NCI-H524 treated with DMSO at 0.1 percent for 48 hours (cell line): Measurements from ENCODE around the gene RHOBTB1.
A peak's percentile ranks its signal among the peaks of the same experiment; 100 is the strongest.

Experiments
- DNase-seq: peaks from one replicate; lab custom pipeline; 2025; lab: John Stamatoyannopoulos, UW

The RHOBTB1 gene

GRCh38 chr10:60965696-60966095 is 21.7 kb upstream of the RHOBTB1 start:
- no peak for DNase-seq

GRCh38 chr10:60964257-60965235 is 20.6 kb upstream of the RHOBTB1 start:
- DNase-seq, result no peak

DNA sequence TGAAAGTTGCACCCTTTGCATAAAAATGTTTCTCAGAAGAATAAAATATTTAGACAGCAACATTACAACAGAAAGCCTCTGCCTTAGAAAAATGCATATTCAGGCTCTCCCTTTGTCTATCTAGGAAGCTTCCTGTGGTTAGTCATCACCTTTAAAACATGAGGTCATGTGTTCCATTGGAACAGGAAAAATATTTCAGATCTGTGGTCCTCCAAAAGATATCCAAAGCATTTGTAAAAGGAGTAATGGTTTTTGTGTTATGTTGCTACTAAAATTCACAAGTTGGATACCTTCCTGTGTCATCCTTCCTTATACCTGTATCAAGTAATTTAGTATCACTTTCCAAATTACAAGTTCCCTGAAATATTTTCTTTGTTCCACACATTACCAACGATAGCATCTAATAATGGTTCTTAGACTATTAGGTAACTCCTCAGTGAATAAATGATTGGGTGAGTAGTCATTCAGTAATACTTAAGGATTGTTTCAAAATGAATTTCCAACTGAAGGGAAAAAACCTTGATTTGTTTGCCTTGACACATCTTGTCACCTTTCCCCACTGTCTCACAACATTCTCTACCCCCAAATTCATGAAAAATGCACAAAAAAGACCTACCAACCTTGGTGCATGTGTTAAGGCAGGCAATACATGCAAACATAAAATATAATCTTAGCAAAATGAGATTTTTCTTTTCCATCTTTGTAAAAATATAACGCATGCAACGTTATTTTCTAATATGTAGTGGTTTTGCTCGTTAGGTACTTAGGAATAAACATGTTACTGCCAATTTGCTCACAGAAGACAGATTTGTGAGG is 19.7 kb upstream of the RHOBTB1 start:
- no peak for DNase-seq

- DNase-seq, result no peak
Measured at GRCh38 chr10:60962946-60963345, 19.0 kb upstream of the RHOBTB1 start.

DNA sequence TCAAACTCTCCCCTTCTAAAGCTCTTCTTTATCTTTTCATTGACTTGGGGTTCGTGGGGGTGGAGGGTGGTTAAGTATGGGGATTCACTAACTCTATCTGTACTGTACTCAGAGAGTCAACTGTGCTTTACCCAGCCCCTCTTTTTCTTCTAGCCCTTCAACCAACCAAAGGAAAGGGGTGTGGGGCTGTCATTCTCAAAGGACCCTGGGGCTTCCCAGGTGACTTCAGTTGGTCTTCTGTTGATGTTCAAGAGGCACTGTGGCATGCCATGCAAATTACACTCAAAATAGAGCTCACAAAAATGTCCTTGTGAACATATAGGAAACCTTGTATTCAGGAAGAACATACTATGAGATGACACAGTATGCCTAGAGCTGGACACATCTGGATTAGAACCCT is 16.9 kb upstream of the RHOBTB1 start:
- DNase-seq, result no peak

DNA sequence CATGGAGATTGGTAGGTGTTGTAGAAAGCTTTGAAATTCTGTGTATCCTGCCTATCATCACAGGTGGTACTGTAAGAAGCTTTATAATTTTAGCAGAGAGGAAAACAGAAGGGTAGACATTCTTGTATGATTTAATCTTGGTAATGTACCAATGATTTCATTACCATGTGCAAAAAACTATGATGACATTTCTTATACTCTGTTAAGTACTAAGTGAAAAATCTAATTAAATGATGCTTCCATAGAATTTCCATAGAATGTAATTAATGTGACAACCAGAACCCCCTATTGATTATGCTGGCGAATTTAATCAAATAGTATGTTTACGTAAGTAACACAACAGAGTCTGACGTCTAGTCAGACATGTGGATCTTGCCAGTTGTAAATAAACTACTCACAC is 16.0 kb upstream of the RHOBTB1 start:
- DNase-seq, result no peak

- DNase-seq, result no peak
Measured at GRCh38 chr10:60958892-60959601, 15.1 kb upstream of the RHOBTB1 start.

GRCh38 chr10:60957667-60958221 is 13.8 kb upstream of the RHOBTB1 start:
- peak; percentile 9 for DNase-seq

DNA sequence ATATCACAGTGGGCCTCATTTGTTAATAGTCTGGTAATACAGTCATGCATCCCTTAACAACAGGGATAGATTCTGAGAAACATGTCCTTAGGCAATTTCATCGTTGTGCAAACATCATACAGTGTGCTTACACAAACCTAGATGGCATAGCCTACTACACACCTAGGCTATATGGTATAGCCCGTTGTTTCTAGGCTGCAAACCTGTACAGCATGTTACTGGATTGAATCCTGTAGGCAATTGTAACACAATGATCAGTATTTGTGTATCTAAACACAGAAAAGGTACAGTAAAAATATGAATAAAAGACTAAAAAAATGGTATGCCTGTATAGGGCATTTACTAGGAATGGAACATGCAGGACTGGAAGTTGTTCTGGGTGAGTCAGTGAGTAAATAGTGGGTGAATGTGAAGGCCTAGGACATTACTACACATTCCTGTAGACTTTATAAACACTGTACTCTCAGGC is 12.0 kb upstream of the RHOBTB1 start:
- DNase-seq, result no peak

DNA sequence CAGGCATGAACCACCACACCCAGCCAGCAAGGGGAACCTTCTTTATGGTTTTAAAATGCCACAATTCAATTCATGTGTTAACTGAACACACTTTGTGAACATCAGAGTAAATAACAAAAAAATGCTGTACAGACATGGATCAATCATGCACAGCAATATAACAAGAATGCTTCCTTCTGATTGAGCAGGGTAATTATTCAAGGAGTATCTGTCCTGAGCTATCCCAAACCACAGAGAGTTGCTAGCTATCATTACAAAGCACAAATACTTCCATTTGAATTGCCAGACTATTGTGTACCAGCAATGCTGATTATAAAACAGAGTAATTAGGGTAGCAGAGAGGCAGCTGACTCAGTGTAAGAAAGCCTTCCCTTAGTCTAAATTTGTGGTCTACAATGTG is 11.3 kb upstream of the RHOBTB1 start:
- no peak for DNase-seq

DNA sequence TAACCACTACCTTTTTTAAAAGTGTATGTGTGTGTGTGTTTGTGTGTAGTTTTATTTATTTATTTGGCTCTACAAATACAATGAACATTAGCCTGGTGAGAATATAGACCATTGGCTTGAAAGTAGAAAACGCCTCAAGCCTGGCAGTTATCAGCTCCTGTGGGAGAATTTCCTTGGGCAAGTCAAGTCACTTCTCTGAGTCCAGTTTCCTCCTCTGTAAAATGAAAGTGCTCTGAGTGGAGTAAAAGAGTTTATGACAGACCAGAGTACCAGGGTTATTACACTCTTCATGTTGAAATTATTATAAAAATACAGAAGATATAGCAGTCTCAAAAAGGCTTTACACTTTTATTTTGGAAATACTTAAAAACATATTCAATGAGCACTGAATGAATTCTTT is 10.1 kb upstream of the RHOBTB1 start:
- DNase-seq, result no peak

- no peak for DNase-seq
Measured at GRCh38 chr10:60953420-60953819, 9.4 kb upstream of the RHOBTB1 start.

DNA sequence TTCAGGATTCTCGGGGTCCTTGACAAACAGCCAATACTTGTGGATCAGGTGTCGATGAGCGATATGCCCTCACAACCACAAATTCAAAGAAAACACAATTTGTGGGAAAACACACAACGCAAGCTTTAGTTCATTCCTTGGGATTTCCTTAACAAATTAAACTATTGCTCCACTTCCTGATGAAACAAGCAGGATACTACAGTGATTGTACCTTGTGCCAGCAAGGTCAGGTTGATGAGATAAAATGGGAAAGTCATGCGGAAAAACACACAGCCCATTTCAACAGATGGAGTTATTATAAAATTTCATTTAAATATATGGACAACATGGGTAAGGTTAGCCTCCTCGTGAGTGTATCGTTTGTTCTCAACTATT is 8.8 kb upstream of the RHOBTB1 start:
- no peak for DNase-seq

DNA sequence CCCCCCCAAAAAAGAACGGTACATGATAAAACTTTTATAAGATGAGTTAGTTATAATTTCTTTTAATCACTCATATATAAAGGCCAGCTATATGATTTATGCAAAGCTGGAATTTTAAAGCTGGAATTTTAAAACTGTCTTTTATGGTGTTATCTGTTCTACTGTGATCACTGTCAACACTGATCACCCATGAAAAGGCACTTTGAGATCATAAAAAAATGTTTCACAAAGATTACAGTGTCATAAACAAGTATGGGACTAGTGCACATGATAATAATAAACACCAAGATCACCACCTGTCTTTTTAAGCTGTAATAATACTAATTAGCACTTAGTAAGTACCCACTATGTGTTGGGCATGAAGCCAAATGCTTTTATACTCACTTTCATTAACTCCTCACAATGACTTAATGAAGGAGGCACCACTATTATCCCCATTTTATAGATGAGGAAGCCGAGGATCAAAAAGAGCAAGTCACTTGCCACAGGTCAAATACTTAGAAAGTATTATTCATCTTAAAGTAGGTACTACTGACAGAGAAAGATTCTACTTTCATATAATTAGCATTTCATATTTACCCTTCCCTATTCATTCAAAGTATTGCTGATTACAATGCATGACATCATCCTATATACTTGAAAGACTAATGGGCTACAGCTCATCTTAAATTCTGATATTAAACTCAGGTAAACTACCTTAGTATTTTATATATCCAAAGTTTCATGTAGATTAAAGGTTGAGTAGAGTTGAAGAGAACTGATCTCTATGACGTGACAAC is 8.3 kb upstream of the RHOBTB1 start:
- no peak for DNase-seq

GRCh38 chr10:60951272-60951724 is 7.3 kb upstream of the RHOBTB1 start:
- DNase-seq, result peak; percentile 6

- DNase-seq, result no peak
Measured at GRCh38 chr10:60950300-60950699, 6.3 kb upstream of the RHOBTB1 start.

DNA sequence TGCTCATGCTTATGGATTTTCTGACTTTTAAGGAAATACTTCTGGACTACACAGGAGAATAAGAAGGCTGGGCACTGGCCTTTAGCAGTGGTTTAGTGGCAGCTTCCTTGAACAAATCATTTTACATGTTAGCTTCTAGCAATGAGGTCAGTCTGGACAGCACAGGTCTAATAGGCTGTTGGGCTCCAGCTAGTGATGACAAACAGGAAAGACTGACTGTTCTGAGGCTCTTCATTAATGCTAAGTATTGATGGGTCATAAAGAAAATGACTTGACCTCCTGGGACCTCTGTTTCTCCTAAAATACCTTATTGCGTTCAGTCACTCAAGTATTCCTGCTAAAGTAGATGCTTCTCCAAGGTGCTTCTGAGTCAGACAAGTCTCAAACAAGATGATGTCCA is 4.9 kb upstream of the RHOBTB1 start:
- no peak for DNase-seq

DNA sequence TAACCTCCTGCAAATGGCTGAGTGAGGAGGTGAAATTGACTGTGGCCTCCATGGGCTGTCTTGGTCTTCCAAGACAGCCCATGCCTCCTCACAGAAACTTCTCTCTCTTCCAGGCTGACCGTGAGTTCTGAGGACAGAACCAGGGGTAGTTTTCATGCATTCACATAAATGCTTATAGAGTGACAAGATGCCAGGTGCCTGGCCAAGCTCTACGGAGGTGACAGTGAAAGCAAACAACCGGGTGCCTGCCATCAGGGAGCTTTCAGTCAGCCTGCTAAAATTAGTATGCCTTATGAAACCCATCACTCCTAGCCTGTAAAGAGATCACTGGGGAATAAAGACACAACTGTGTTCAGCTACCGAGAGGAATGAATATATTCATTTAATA is 919 bp upstream of the RHOBTB1 start:
- DNase-seq, result no peak

GRCh38 chr10:60943316-60944057 is 498 bp downstream of the RHOBTB1 start:
- DNase-seq, result no peak

DNA sequence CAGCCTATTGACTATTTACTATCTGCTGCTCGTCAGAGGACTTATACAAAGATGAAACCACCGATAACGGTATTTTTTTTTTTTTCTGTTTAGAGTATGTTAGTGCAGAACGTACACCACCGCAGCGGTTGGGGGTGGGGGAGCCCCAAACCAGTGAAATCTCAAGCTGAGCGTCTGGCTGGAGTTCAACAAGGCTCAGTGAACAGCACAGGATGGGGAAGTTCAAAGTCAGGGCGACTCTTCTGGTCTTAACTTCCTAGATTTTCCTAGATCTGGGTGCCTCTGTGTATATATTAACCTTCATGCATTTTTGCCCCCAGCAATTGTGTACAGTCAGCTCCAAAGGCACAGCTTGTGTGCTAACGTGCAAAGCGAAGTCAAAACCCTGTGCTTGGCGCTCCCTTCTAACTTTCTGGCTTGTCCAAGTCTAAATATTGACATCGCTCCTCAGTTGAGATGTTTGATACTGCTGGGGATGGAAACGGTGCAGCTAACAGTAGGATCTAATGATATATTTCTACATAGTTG is 1.1 kb downstream of the RHOBTB1 start:
- no peak for DNase-seq
